Epithelial cell of proximal tubule (primary cell): ENCODE measurements around the gene LAMA4. TPM values are rescaled to one million over a fixed set of nuclear protein-coding genes. Genes with fewer than 3 reads are reported as not detected.
A peak's percentile ranks its signal among the peaks of the same experiment; 100 is the strongest.

Source experiments
- DNase-seq: peaks from one replicate; pipeline ENCODE4 v3.0.0-alpha.2; 2011; ENCODE audit warnings: low read depth
- H3K4me3 ChIP-seq: 2 replicates; pipeline ENCODE4 v1.5.1; 2011; ENCODE audit warnings: low read depth, mild to moderate bottlenecking, low read length
- total RNA-seq: library from RNA; depleted of rRNA; stranded (reverse); fragments of >200 nt; gene quantifications from 2 replicates; pipeline ENCODE4 v1.2.3, GENCODE V29; 2015
- TF ChIP-seq, protein P1 (sequence below): conservative IDR thresholded peaks from 2 replicates; pipeline ENCODE4 v1.5.1; 2012; ENCODE audit warnings: low read depth, mild to moderate bottlenecking, low read length

LAMA4 gene
- total RNA-seq, 1 donor from 2014 or later, result 8.0 TPM

DNA sequence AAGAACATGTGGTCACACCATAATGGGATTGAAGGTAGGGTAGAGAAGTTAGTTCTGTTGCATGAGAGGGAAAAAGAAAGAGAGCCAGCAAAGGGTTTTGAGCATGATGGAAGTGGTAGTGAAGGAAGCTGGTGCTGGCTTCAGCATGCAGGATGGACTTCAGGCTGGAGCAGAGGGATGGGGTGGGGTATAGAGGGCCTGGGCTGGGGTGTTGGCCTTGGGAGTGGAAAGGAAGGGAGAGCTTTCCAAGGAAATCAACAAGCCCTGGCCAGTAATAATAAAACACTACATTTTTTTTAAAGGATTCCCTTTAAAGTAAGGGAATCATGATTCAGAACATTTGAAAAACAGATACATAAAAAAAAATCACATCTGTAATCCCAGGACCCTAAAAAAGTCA is 61.2 kb downstream of the LAMA4 start:
- DNase-seq, result no peak
- H3K4me3 ChIP-seq, result no peak overlapping the region
- TF ChIP-seq, protein P1, sequence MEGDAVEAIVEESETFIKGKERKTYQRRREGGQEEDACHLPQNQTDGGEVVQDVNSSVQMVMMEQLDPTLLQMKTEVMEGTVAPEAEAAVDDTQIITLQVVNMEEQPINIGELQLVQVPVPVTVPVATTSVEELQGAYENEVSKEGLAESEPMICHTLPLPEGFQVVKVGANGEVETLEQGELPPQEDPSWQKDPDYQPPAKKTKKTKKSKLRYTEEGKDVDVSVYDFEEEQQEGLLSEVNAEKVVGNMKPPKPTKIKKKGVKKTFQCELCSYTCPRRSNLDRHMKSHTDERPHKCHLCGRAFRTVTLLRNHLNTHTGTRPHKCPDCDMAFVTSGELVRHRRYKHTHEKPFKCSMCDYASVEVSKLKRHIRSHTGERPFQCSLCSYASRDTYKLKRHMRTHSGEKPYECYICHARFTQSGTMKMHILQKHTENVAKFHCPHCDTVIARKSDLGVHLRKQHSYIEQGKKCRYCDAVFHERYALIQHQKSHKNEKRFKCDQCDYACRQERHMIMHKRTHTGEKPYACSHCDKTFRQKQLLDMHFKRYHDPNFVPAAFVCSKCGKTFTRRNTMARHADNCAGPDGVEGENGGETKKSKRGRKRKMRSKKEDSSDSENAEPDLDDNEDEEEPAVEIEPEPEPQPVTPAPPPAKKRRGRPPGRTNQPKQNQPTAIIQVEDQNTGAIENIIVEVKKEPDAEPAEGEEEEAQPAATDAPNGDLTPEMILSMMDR, result no peak

DNA sequence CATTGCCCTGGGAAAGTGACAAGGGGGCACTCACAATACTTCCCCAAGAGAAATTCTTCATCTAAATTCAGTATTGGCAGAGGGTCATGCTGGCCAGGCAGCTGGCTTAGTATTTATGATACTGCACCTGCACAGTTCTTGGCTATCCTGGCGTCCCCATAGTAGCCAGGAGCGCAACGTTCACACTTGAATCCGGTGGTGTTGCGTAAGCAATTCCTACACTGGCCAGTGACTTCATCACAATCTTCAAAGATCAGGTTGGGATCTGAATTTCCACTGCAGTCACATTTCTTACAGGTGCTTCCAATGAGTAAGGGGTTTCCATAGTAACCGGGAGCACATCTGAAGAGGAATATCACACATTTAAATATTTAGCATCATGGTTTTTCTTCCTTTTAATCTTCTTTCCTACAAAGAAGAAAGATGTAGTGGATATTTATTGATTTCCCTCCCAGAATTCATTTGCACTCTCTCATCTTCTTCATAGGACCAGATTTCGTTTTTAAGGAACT is 62.8 kb downstream of the LAMA4 start:
- H3K4me3 ChIP-seq, result no peak overlapping the region
- no peak for DNase-seq
- TF ChIP-seq, protein P1, result no peak

DNA sequence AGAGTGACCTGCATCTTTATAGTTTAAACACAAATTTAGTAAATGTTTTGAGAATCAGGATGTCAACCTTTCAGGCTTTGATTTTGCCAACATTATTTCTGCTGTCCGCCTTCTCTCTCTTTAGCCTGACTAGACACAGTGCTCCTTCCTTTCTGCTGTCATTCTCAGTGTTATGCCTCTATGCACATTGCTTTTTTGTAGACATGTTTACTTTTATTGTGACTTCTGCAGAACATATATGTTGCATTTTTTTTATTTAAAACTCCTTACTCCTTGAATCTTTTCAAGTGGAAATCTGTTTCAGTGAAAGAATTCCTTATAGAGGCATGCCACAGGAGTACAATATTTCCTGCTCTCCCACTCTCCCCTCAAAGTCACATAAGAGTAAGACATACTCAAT is 64.2 kb downstream of the LAMA4 start:
- H3K4me3 ChIP-seq, result no peak overlapping the region
- TF ChIP-seq, protein P1, result no peak
- no peak for DNase-seq

DNA sequence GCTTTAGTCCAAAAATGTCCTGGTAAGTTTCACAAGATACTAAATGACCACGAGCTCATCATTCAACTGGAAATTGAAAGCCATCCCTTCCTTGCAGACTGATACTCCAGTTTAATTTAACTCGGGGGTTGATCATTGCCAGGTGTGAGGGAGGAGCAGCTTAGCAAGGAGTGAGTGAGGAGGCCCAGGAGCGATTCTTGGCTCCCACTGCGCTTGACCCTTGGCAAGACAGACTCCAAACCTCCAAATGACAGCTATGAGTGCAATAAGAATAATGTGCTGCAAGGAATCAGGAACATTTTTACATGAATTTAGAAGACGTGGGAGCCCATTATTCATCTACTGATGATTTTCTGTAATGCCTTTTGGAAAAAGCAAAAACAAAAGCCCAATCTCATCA is 64.9 kb downstream of the LAMA4 start:
- TF ChIP-seq, protein P1, result no peak
- no peak overlapping the region for H3K4me3 ChIP-seq
- peak; percentile 47 for DNase-seq

DNA sequence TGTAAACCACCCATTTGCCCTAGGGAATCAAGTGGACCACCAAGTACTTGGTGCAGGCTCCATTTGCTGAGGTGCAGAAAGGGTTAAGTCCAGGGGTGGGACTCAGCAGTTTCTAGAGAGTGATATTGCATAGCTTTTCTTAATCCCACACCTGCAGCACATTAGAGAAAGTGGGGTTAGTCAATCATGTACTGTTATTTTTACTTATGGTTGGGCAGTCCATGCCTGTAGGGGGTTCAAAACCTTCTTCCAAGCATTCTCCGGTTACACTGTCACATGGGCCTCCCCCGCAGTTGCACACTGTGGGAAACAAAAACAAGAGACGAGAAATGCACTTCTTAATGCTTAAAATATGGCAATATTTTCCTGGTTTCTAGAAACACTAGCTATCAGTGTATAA is 65.5 kb downstream of the LAMA4 start:
- no peak for DNase-seq
- TF ChIP-seq, protein P1, result no peak
- H3K4me3 ChIP-seq, result no peak overlapping the region

DNA sequence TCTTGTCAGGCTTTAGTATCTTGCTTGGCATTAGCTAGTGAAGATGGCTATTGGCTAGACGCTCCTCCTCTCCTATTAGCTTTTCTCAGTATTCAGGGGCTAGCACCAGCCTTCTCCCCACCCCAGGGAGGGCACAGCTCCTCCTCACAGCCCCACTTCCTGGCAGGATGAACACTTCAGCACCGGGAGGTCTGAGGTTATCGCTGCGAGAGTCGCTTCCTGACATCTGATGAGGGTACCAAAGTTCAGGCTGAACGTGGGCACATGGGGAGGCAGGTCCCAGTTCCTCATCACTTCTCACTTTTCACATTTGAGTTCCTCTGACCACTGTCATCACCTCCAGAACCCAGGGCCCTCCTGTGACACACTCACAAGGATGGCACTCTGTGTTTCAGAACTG is 66.6 kb downstream of the LAMA4 start:
- no peak overlapping the region for H3K4me3 ChIP-seq
- DNase-seq, result no peak
- TF ChIP-seq, protein P1, result no peak

DNA sequence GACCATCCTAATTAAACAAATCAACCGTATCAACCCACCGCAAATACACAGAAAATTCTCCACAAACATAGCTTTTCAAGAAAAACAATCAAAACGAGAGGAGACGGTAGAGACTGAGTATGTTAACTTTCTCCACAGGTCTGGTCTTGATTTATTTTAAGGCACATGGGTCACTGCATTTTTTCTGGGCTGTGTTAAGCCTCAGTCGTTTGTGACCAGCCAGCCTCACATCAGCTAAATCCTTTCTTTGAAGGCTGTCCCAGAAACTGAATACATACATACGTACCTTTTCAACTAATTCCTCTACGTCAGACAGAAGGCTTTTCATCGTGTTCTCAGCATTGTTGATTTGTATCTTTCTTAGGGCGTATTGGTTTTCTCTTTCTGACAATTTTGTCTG is 69.4 kb downstream of the LAMA4 start:
- DNase-seq, result no peak
- TF ChIP-seq, protein P1, result no peak
- H3K4me3 ChIP-seq, result no peak overlapping the region
